Astrocyte (in vitro differentiated cells and primary cell): ENCODE data around the gene KBTBD3.

Experiments
- EZH2 ChIP-seq: IDR thresholded peaks from 2 replicates; pipeline ENCODE4 v1.6.1; 2012; ENCODE audit warnings: mild to moderate bottlenecking, low read length, inconsistent platforms; ENCODE audit not compliant: insufficient read depth
- TF ChIP-seq, protein P1 (sequence below): IDR thresholded peaks from 2 replicates; pipeline ENCODE4 v1.5.1; 2011; ENCODE audit warnings: low read depth, mild to moderate bottlenecking, inconsistent platforms, low read length, moderate library complexity; ENCODE audit not compliant: insufficient read depth

DNA sequence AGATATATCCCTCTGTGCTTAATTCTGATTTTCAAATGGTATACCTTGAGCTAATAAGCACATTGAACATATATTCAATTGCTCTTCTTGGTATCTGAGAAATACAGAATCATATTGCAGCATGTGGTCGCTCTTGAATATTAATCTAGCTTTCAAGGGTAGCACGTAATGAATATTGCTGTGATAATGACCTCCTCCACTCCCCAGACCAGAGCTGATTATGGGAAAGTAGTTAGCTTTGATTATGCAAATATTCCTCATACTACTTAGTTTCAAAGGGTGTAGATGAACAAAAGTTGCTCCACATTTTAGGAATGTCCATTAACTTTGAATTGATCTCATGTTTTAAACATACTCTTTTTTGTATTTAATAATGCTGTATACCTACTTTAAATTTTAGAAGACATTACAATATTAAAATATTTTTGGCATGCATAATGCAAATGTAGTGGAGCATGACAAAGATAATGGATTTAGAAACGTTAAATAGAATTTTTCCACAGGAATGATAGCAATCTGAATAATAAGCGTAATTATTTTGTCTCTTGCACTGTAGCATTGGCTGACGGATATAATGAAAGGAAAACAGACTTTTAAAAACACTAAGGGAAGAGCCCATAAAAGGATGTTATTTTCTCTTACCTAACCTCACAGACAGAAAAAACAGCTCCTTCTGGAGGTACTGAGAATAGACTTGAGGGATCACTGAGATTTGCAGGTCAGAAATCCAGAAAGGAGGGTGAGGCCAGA, 27.2 kb downstream of the KBTBD3 start:
- TF ChIP-seq, protein P1, sequence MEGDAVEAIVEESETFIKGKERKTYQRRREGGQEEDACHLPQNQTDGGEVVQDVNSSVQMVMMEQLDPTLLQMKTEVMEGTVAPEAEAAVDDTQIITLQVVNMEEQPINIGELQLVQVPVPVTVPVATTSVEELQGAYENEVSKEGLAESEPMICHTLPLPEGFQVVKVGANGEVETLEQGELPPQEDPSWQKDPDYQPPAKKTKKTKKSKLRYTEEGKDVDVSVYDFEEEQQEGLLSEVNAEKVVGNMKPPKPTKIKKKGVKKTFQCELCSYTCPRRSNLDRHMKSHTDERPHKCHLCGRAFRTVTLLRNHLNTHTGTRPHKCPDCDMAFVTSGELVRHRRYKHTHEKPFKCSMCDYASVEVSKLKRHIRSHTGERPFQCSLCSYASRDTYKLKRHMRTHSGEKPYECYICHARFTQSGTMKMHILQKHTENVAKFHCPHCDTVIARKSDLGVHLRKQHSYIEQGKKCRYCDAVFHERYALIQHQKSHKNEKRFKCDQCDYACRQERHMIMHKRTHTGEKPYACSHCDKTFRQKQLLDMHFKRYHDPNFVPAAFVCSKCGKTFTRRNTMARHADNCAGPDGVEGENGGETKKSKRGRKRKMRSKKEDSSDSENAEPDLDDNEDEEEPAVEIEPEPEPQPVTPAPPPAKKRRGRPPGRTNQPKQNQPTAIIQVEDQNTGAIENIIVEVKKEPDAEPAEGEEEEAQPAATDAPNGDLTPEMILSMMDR: no peak
- no peak for TF ChIP-seq EZH2
